HepG2 (cell line): ENCODE data around the gene UBAP2. TPM values are rescaled to one million over a fixed set of nuclear protein-coding genes. Genes with fewer than 3 reads are reported as not detected.

Source experiments
- AHR ChIP-seq: IDR thresholded peaks from 2 replicates; pipeline ENCODE4 v1.6.1; 2018; ENCODE audit warnings: missing genetic modification reagents, missing compliant biosample characterization
- CREM ChIP-seq, 2 experiments: sonication (generic) in 1 of 2; formaldehyde crosslinking in 1 of 2; IDR thresholded peaks; 2 replicates each; pipeline versions ENCODE4 v1.4.0 to v1.6.1; 2016 to 2020; ENCODE audit warnings: antibody characterized with exemption in 1 of 2, mild to moderate bottlenecking in 1 of 2, missing genetic modification reagents in 1 of 2
- ERF ChIP-seq: IDR thresholded peaks from 2 replicates; pipeline ENCODE4 v1.6.1; 2018; ENCODE audit warnings: missing biosample characterization, missing genetic modification reagents
- ESRRA ChIP-seq: sonication (generic); formaldehyde crosslinking; IDR thresholded peaks from 2 replicates; pipeline ENCODE4 v1.5.1; 2020; ENCODE audit warnings: mild to moderate bottlenecking, low read depth, missing genetic modification reagents
- FOSL2 ChIP-seq: sonication (generic); formaldehyde crosslinking; IDR thresholded peaks from 2 replicates; pipeline ENCODE4 v1.4.0; 2020; ENCODE audit warnings: missing genetic modification reagents
- HDAC1 ChIP-seq: sonication (generic); formaldehyde crosslinking; IDR thresholded peaks from 2 replicates; pipeline ENCODE4 v1.5.1; 2020; ENCODE audit warnings: mild to moderate bottlenecking, missing genetic modification reagents
- IRF2 ChIP-seq: IDR thresholded peaks from 2 replicates; pipeline ENCODE4 v1.6.1; 2018; ENCODE audit warnings: missing genetic modification reagents, missing compliant biosample characterization
- KAT8 ChIP-seq: IDR thresholded peaks from 2 replicates; pipeline ENCODE4 v1.6.1; 2016; ENCODE audit warnings: missing genetic modification reagents, missing compliant biosample characterization
- KDM5A ChIP-seq: fragments of 200-600 bp; sonication (generic); IDR thresholded peaks from 2 replicates; pipeline ENCODE4 v1.7.0; 2018; ENCODE audit warnings: antibody characterized with exemption, mild to moderate bottlenecking, low read length, borderline replicate concordance
- KLF13 ChIP-seq: sonication (generic); formaldehyde crosslinking; IDR thresholded peaks from 2 replicates; pipeline ENCODE4 v1.4.0; 2020; ENCODE audit warnings: mild to moderate bottlenecking, missing genetic modification reagents
- KLF16 ChIP-seq, 2 experiments: sonication (generic) in 1 of 2; formaldehyde crosslinking in 1 of 2; IDR thresholded peaks; 2 replicates each; pipeline versions ENCODE4 v1.6.1 to v1.8.0; 2016 to 2023; ENCODE audit warnings: missing genetic modification reagents in 2 of 2, missing compliant biosample characterization in 1 of 2
- MATR3 ChIP-seq: sonication (generic); formaldehyde crosslinking; IDR thresholded peaks from 2 replicates; pipeline ENCODE4 v1.4.0; 2020; ENCODE audit warnings: missing genetic modification reagents
- ONECUT2 ChIP-seq: sonication (generic); formaldehyde crosslinking; IDR thresholded peaks from 2 replicates; pipeline ENCODE4 v1.4.0; 2020; ENCODE audit warnings: missing genetic modification reagents
- SIN3B ChIP-seq: fragments of 150-350 bp; IDR thresholded peaks from 2 replicates; pipeline ENCODE4 v1.6.1; 2014; ENCODE audit warnings: low read length
- SRSF4 ChIP-seq: fragments of 200-400 bp; formaldehyde crosslinking; IDR thresholded peaks from one replicate; pipeline ENCODE4 v1.6.1; 2018; ENCODE audit warnings: mild to moderate bottlenecking, low read depth, low read length, moderate library complexity; ENCODE audit not compliant: poor library complexity, severe bottlenecking
- TCF7 ChIP-seq: sonication (generic); IDR thresholded peaks from 2 replicates; pipeline ENCODE4 v1.6.1; 2016; ENCODE audit warnings: antibody characterized with exemption, low read depth
- TSC22D2 ChIP-seq: sonication (generic); formaldehyde crosslinking; IDR thresholded peaks from 2 replicates; pipeline ENCODE4 v1.5.1; 2020; ENCODE audit warnings: missing genetic modification reagents, mild to moderate bottlenecking, borderline replicate concordance
- ZFP36L2 ChIP-seq: sonication (generic); formaldehyde crosslinking; IDR thresholded peaks from 2 replicates; pipeline ENCODE4 v1.4.0; 2020; ENCODE audit warnings: missing genetic modification reagents
- ZMAT3 ChIP-seq: sonication (generic); formaldehyde crosslinking; conservative IDR thresholded peaks from 2 replicates; pipeline ENCODE4 v1.7.0; 2021; ENCODE audit warnings: missing genetic modification reagents
- ZNF280B ChIP-seq: sonication (generic); formaldehyde crosslinking; IDR thresholded peaks from 2 replicates; pipeline ENCODE4 v1.5.0; 2020; ENCODE audit warnings: missing genetic modification reagents, mild to moderate bottlenecking, borderline replicate concordance
- ZNF749 ChIP-seq: sonication (generic); formaldehyde crosslinking; IDR thresholded peaks from 2 replicates; pipeline ENCODE4 v1.8.0; 2022; ENCODE audit warnings: mild to moderate bottlenecking, missing genetic modification reagents, moderate library complexity, borderline replicate concordance
- polyA plus RNA-seq, 8 experiments: library from polyadenylated mRNA; depleted of rRNA in 3 of 8; stranded (reverse) in 7 of 8; unstranded in 1 of 8; fragments of >200 nt; fragmentation: Illumina TruSeq in 4 of 8; extraction: Trizol in 4 of 8; gene quantifications; 2 replicates each; pipeline versions ENCODE4 v1.2.1 to v1.2.3, GENCODE V29; 2011 to 2016; ENCODE audit warnings: low read depth in 4 of 8, missing spikeins in 1 of 8, mixed read lengths in 1 of 8; ENCODE audit not compliant: insufficient read depth in 1 of 8
- total RNA-seq, 5 experiments: library from RNA; depleted of rRNA; stranded (reverse); fragments of >200 nt; fragmentation: Illumina TruSeq; extraction: Trizol; gene quantifications; 2 replicates each; pipeline ENCODE4 v1.2.3, GENCODE V29; 2016; ENCODE audit warnings: low read depth in 1 of 5
- TF ChIP-seq, protein P1 (sequence below): sonication (generic); formaldehyde crosslinking; IDR thresholded peaks from 2 replicates; pipeline ENCODE4 v1.4.0; 2020; ENCODE audit warnings: missing genetic modification reagents, mild to moderate bottlenecking, borderline replicate concordance
- TF ChIP-seq, protein P2 (sequence below): sonication (generic); formaldehyde crosslinking; IDR thresholded peaks from 2 replicates; pipeline ENCODE4 v1.5.1; 2020; ENCODE audit warnings: mild to moderate bottlenecking, missing genetic modification reagents, moderate library complexity

Gene UBAP2
- total and polyA plus RNA-seq, 2 of the 13 experiments (the other 11 are each of a cell fraction or from before 2014, with no cell fraction given), result 19.0 to 22.0 TPM

- TF ChIP-seq ZNF280B (CRISPR knock-in tag), result no peak
- no peak for TF ChIP-seq SRSF4
- no peak; the same call in 1 of the 2 replicates for TF ChIP-seq ONECUT2 (CRISPR knock-in tag)
- peak; percentile 97 for TF ChIP-seq FOSL2 (CRISPR knock-in tag)
- no peak for TF ChIP-seq AHR (CRISPR knock-in tag)
- no peak for TF ChIP-seq ZNF749 (CRISPR knock-in tag)
- no peak for TF ChIP-seq SIN3B
- TF ChIP-seq TCF7, result peak; percentile 57; the same call in 1 of the 2 replicates
- TF ChIP-seq, protein P1, sequence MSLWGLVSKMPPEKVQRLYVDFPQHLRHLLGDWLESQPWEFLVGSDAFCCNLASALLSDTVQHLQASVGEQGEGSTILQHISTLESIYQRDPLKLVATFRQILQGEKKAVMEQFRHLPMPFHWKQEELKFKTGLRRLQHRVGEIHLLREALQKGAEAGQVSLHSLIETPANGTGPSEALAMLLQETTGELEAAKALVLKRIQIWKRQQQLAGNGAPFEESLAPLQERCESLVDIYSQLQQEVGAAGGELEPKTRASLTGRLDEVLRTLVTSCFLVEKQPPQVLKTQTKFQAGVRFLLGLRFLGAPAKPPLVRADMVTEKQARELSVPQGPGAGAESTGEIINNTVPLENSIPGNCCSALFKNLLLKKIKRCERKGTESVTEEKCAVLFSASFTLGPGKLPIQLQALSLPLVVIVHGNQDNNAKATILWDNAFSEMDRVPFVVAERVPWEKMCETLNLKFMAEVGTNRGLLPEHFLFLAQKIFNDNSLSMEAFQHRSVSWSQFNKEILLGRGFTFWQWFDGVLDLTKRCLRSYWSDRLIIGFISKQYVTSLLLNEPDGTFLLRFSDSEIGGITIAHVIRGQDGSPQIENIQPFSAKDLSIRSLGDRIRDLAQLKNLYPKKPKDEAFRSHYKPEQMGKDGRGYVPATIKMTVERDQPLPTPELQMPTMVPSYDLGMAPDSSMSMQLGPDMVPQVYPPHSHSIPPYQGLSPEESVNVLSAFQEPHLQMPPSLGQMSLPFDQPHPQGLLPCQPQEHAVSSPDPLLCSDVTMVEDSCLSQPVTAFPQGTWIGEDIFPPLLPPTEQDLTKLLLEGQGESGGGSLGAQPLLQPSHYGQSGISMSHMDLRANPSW (CRISPR knock-in tag), result no peak
- TF ChIP-seq ZFP36L2 (CRISPR knock-in tag), result no peak
- no peak for TF ChIP-seq ERF (CRISPR knock-in tag)
- no peak for TF ChIP-seq KDM5A
- no peak for TF ChIP-seq ZMAT3 (CRISPR knock-in tag)
- TF ChIP-seq TSC22D2 (CRISPR knock-in tag), result no peak
- TF ChIP-seq HDAC1, result peak; percentile 54; the same call in 1 of the 2 replicates
- no peak for TF ChIP-seq ESRRA (CRISPR knock-in tag)
- no peak for TF ChIP-seq KLF13 (CRISPR knock-in tag)
- TF ChIP-seq KAT8 (CRISPR knock-in tag), result peak; percentile 62; the same call in 1 of the 2 replicates
- TF ChIP-seq CREM (IDR thresholded peaks at IDR 0.05), result no peak
- TF ChIP-seq CREM (CRISPR knock-in tag; IDR thresholded peaks at IDR 0.05), result no peak
- TF ChIP-seq MATR3 (CRISPR knock-in tag), result no peak
- TF ChIP-seq, protein P2, sequence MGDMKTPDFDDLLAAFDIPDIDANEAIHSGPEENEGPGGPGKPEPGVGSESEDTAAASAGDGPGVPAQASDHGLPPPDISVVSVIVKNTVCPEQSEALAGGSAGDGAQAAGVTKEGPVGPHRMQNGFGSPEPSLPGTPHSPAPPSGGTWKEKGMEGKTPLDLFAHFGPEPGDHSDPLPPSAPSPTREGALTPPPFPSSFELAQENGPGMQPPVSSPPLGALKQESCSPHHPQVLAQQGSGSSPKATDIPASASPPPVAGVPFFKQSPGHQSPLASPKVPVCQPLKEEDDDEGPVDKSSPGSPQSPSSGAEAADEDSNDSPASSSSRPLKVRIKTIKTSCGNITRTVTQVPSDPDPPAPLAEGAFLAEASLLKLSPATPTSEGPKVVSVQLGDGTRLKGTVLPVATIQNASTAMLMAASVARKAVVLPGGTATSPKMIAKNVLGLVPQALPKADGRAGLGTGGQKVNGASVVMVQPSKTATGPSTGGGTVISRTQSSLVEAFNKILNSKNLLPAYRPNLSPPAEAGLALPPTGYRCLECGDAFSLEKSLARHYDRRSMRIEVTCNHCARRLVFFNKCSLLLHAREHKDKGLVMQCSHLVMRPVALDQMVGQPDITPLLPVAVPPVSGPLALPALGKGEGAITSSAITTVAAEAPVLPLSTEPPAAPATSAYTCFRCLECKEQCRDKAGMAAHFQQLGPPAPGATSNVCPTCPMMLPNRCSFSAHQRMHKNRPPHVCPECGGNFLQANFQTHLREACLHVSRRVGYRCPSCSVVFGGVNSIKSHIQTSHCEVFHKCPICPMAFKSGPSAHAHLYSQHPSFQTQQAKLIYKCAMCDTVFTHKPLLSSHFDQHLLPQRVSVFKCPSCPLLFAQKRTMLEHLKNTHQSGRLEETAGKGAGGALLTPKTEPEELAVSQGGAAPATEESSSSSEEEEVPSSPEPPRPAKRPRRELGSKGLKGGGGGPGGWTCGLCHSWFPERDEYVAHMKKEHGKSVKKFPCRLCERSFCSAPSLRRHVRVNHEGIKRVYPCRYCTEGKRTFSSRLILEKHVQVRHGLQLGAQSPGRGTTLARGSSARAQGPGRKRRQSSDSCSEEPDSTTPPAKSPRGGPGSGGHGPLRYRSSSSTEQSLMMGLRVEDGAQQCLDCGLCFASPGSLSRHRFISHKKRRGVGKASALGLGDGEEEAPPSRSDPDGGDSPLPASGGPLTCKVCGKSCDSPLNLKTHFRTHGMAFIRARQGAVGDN (CRISPR knock-in tag), result no peak
- peak in 1 of 2 experiments; percentile 76; a peak in 2 of 4 replicates for TF ChIP-seq KLF16 (CRISPR knock-in tag; IDR thresholded peaks at IDR 0.05)
- TF ChIP-seq IRF2 (CRISPR knock-in tag), result peak; percentile 70; the same call in 1 of the 2 replicates
Observed at GRCh38 chr9:34072868-34073590, 24.3 kb upstream of the UBAP2 start (continued).
